Measurements from ENCODE around the gene ACAP2.

DNA sequence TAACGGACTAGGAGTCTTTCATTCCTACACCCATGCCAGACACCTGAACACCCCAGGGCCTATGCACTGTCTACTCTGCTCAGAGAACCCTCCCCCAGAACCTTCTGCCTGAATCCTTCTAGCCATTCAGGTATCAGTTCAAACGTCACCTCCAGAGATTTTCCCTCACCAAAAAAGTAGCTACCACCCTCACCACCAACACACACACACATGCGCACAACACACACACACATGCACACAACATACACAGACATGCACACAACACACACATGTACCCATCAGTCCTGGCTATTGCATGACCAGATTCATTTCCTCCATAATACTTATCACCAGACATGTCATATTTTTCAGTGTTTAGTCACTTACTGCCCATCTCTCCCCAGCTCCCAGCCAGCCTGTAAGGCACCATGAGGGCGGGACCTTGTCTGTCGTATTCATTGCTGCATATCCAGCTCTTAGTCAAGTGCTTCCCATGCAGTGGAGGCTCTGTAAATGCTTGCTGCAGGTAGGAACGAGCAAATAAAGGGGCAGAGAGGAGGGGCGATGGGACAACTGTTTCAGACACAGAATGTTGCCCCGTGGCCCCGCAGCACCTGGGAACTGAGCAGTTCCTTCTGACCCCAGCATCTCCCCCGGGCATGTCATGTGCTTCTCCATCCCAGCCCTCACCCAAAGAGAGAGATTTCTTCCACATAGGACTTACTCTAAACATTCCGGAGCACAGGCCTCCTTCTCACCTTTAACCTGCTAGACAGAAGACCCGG lies 201.0 kb downstream of the ACAP2 start:
- TF ChIP-seq, protein P1, sequence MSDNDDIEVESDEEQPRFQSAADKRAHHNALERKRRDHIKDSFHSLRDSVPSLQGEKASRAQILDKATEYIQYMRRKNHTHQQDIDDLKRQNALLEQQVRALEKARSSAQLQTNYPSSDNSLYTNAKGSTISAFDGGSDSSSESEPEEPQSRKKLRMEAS (IDR thresholded peaks at IDR 0.05) = no peak
- TF ChIP-seq CTCF (IDR thresholded peaks at IDR 0.05; ENCODE audit: low read depth, low read length, missing input control) (no peak), SP1 (IDR thresholded peaks at IDR 0.05) (no peak), REST (IDR thresholded peaks at IDR 0.05) (no peak), ATF3 (IDR thresholded peaks at IDR 0.05) (no peak), JUND (IDR thresholded peaks at IDR 0.05) (no peak), GABPA (IDR thresholded peaks at IDR 0.05 in 1 of 2, conservative IDR thresholded peaks at IDR 0.05 in 1 of 2) (no peak), YY1 (IDR thresholded peaks at IDR 0.05) (no peak), NR2F2 (IDR thresholded peaks at IDR 0.05) (no peak)
- TF ChIP-seq, protein P2, sequence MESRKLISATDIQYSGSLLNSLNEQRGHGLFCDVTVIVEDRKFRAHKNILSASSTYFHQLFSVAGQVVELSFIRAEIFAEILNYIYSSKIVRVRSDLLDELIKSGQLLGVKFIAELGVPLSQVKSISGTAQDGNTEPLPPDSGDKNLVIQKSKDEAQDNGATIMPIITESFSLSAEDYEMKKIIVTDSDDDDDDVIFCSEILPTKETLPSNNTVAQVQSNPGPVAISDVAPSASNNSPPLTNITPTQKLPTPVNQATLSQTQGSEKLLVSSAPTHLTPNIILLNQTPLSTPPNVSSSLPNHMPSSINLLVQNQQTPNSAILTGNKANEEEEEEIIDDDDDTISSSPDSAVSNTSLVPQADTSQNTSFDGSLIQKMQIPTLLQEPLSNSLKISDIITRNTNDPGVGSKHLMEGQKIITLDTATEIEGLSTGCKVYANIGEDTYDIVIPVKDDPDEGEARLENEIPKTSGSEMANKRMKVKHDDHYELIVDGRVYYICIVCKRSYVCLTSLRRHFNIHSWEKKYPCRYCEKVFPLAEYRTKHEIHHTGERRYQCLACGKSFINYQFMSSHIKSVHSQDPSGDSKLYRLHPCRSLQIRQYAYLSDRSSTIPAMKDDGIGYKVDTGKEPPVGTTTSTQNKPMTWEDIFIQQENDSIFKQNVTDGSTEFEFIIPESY (IDR thresholded peaks at IDR 0.05) = no peak

Data from liver (tissue), 3 donors.